NCI-H187 (cell line): ENCODE measurements around the gene FOXP3.
A peak's percentile ranks its signal among the peaks of the same experiment; 100 is the strongest.

Experiments used
- DNase-seq, 2 experiments: peaks; one replicate each; lab custom pipeline; 2025; lab: John Stamatoyannopoulos, UW

The FOXP3 gene

GRCh38 chrX:49249616-49250015 lies 14.9 kb downstream of the FOXP3 start:
- no peak for DNase-seq

GRCh38 chrX:49249071-49249470 lies 15.4 kb downstream of the FOXP3 start:
- DNase-seq = no peak

DNA sequence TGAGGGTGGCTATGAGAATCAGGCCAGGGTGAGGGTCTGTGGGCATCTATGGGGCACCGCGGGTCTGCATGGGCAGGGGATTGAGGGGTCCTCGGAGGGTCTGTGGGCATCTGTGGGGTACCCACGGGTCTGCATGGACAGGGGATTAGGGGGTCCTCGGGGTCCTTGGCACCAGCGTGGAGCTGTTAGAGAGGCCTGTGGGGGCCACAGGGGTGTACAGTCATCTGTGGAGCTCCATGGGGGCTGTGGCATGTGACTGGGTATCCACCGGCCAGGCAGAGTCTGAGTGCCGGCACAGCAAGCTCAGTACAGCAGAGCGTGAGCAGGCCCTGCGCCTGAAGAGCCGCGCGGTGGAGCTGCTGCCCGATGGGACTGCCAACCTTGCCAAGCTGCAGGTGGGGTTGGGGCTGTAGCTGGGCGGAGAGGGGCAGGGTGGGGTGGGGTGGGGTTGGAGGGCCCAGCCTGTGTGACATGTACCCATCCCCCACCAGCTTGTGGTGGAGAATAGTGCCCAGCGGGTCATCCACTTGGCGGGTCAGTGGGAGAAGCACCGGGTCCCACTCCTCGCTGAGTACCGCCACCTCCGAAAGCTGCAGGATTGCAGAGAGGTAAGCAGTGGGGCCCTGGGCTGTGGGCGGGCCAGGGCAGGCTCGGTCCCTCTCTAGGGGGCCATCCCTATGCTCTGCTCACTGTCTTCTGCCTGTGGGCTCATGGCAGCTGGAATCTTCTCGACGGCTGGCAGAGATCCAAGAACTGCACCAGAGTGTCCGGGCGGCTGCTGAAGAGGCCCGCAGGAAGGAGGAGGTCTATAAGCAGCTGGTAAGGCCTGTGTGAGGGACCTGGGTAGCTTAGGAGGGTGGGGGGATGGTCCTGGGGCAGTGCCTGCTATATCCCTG lies 16.3 kb downstream of the FOXP3 start:
- DNase-seq = no peak

- DNase-seq = no peak
Observed at GRCh38 chrX:49247346-49247745, 17.2 kb downstream of the FOXP3 start.

DNA sequence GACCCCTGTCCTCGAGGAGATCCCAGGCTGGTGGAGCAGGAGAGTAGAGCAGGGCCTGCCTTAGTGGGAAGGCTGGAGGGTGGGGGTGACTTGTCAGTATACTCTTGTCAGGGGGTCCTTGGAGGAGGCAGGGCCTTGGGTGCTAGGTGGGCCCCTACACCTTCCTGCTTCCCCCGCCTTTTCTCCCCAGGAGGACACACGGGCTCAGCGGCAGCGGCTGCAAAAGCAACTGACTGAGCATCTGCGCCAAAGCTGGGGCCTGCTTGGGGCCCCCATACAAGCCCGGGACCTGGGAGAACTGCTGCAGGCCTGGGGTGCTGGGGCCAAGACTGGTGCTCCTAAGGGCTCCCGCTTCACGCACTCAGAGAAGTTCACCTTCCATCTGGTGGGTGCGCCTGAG lies 18.0 kb downstream of the FOXP3 start:
- no peak for DNase-seq

GRCh38 chrX:49244207-49244606 lies 20.3 kb downstream of the FOXP3 start:
- no peak for DNase-seq

GRCh38 chrX:49243166-49243565 lies 21.3 kb downstream of the FOXP3 start:
- no peak for DNase-seq

- DNase-seq = no peak
Observed at GRCh38 chrX:49242545-49243066, 21.9 kb downstream of the FOXP3 start.

DNA sequence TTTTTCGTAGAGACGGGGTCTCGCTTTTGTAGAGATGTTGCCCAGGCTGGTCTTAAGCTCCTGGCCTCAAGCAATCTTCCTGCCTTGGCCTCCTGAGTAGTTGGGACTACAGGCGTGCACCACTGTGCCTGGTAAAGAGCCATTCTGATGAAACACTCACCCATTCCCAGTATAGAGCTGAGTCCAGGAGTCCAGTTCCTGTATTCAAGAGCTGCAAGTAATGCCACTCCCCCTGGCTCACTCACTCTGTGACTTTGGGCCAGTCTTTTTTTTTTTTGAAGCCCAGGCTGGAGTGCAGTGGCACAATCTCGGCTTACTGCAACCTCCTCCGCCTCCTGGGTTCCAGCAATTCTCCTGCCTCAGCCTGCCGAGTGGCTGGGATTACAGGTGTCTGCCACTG lies 25.8 kb downstream of the FOXP3 start:
- DNase-seq = no peak

- no peak for DNase-seq
Observed at GRCh38 chrX:49237060-49237459, 27.4 kb downstream of the FOXP3 start.

DNA sequence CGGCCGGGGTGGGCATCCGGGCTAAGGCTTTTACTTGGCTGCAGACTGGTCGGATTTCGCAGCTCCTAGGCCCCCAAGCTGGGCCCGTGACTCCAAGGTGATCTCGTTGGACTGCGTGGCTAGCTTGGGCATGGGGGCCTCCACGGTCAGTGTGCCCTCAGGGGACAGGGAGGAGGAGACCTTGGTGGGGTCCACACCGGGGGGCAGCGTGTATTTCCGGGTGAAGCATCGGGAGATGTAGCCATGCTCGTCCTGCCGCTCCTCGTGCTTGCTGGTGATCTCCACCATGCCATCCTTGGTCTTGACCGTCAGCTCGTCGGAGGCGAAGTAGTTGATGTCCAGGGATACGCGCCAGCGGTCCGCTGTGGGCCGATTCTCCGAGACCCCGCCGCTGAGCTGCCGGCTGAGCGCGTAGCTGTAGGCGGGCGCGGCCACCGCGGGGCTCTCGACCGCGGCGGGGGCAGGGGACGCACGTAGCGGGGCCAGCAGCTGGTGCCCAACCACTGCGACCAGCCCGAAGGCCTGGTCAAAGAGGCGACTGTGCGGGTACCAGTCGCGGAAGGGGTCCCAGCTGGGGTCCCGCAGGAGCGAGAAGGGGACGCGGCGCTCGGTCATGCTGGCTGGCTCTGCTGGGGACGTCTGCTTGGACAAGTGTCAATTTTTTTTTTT lies 30.5 kb downstream of the FOXP3 start:
- no peak for DNase-seq

DNA sequence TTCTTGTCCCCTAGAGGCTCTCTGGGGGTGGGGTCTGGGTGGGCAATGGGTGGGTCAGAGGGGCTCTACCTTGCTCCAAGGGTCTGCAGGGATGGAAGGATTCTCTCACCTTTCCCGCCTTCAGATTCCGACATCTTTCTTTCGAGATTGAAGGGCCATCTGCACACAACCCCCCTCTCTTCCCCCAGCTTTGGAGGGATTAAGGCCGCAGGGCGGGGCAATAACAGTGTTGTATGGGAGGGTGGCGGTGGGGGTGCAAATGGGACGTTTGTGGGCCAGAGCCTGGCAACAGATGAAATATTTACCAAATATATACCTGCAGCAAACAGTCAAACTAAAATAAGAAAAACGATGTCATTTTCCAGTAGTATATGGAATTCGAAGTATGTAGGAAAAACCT lies 31.3 kb downstream of the FOXP3 start, which contains the start of gene CACNA1F:
Gene CACNA1F (minus strand): TSS at position 165 of the 400 bp plus-strand sequence. CDS start 31 bp downstream, at position 134.
- no peak for DNase-seq

GRCh38 chrX:49232525-49232924 lies 32.0 kb downstream of the FOXP3 start:
- no peak for DNase-seq

DNA sequence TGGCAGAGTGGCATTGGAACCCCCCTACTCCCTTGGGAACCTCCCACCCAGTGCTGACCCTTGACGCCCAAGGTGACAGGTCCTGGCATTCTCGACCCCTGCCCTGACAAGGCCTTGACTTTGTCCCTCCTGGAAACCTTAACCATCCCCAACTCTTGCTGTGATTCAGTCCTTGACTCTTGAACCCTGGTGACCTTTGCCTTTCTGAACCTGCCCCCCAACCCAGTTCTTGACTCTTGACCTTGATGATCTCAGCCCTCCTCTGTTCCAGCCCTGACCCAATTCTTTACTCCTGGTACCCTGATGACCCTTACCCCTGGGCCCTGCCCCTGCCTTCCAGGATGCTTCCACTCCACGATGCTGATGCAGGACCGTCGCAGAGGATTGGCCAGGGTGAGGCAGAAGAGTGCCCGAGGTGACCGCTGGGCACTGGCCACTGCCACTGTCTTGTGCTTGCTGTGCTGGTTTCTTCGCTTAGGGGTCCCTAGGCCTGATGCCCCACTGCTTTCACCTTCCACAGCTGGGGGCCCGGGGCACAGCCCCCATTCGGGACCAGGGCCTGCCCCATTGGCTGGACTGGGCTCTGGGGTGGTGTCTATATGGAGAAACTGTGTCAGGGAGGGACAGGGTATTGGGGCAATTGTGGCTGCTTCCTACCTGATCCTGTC lies 33.0 kb downstream of the FOXP3 start:
- no peak for DNase-seq

GRCh38 chrX:49230500-49231232 lies 33.8 kb downstream of the FOXP3 start:
- DNase-seq = peak in 1 of 2 experiments; percentile 7

GRCh38 chrX:49228185-49228584 lies 36.3 kb downstream of the FOXP3 start:
- no peak for DNase-seq

- no peak for DNase-seq
Observed at GRCh38 chrX:49227726-49228125, 36.8 kb downstream of the FOXP3 start.

DNA sequence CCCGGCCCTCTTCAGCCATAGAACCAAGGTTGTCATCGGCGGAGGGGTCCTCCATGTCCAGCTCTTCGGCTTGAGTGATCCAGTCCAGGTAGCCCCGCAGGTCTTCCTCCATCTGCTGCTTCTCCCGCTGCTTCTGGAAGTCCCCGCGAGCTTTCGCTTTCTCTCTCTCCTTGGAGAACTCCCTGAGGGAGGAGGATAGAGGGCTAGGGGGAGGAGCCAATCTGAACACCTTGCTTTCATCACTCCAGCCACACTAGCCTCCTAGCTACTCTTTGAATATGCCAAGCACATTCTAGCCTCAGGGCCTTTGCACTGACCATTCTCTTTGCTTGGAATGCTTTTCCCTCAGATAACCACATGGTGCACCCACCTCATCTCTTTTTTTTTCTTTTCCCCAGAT lies 37.6 kb downstream of the FOXP3 start:
- DNase-seq = no peak

DNA sequence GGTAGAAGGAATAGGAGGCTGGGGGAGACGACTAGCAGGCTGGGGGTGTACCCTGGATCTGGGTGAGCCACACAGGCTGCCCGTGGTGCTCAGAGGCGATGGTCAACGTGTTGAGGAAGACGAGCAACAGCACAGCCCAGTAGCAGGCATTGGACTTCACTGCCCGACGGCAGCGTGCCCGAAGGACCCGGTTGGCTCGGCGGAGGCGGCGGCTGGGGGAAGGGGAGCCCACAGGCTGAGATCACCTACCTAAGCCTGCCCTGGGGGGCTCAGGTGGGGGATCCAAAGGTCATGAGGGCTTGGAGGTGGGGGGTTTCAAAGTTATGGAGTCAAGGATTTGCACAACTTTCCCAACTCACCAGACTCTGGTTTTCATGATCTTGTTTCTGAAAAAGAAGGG lies 38.7 kb downstream of the FOXP3 start:
- DNase-seq = no peak

GRCh38 chrX:49221868-49222267 lies 42.6 kb downstream of the FOXP3 start:
- no peak for DNase-seq

DNA sequence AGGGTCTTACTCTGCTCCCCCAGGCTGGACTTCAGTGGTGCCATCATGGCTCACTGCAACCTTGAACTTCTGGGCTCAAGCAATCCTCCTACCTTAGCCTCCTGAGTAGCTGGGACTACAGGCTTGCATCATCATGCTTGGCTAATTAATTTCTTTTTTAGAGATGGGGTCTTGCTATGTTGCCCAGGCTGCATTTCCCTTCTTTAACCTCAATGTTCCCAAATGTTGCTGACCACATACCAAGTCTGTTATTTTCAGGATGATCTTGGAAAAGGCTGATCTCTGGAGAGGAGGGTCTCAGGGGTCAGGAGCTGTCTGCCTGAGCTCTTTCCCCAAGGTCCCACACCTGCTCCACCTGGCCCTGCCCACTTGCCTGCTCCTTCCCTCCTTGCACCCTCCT lies 44.4 kb downstream of the FOXP3 start:
- DNase-seq = no peak

DNA sequence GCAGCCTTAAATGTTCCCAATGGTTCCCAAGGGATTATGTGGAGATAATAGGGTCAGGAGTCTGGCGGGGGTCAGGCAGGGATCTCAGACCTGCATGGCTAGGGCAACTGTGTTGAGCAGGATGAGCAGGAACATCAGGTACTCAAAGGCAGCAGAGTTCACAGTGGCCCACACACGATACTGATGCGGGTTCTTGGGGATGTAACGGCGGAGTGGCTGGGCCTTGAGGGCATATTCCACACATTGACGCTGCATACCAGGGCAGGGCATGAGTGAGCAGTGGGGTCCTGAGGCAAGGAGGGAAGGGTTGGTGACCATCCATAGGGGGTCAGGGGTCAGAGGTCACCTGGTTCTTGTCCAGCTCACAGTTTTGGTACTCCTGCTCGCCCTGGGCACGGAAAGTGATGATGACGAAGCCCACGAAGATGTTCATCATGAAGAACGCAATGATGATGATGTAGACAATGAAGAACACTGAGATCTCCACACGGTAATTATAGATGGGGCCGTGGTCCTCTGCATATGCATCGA lies 49.4 kb downstream of the FOXP3 start:
- no peak for DNase-seq
